ENCODE data around the gene ISM1. TPM values are rescaled to one million over a fixed set of nuclear protein-coding genes. Genes with fewer than 3 reads are reported as not detected.

ISM1 gene
- total and polyA plus RNA-seq, 2 of the 13 experiments (the other 11 are each of a cell fraction or from before 2014, with no cell fraction given) = 0.40 to 1.4 TPM

DNA sequence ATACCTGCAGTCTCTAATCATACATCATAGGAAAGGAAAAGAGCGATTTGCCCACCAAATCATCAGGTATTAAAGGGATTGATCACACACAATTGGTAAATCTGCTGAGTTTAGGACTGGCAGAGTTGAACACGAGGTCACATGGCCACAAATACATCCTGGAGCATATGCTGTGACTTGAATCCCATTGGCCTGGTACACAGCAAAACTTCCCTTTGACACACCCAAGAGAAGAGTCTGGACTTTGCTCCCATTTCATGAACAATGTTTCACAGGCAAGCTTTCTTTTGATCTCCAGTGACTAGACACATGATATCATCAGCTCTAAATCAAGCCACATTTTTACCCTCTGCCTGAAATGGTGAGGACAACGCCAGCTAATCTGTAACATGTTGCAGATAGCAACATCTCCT lies 117.9 kb downstream of the ISM1 start (continued):
- TF ChIP-seq ZNF12 (CRISPR knock-in tag; IDR thresholded peaks at IDR 0.05) = peak; percentile 45; the same call in 1 of the 2 replicates
- no peak for TF ChIP-seq MTF2 (CRISPR knock-in tag; IDR thresholded peaks at IDR 0.05; ENCODE audit: borderline replicate concordance)
- TF ChIP-seq, protein P1, sequence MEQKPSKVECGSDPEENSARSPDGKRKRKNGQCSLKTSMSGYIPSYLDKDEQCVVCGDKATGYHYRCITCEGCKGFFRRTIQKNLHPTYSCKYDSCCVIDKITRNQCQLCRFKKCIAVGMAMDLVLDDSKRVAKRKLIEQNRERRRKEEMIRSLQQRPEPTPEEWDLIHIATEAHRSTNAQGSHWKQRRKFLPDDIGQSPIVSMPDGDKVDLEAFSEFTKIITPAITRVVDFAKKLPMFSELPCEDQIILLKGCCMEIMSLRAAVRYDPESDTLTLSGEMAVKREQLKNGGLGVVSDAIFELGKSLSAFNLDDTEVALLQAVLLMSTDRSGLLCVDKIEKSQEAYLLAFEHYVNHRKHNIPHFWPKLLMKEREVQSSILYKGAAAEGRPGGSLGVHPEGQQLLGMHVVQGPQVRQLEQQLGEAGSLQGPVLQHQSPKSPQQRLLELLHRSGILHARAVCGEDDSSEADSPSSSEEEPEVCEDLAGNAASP (CRISPR knock-in tag; IDR thresholded peaks at IDR 0.05; ENCODE audit: borderline replicate concordance) = peak; percentile 80
- peak; percentile 99 for TF ChIP-seq ZNF644 (CRISPR knock-in tag; IDR thresholded peaks at IDR 0.05; ENCODE audit: low read depth)
- TF ChIP-seq ZMYM3 (CRISPR knock-in tag; IDR thresholded peaks at IDR 0.05) = no peak
- TF ChIP-seq ATM (IDR thresholded peaks at IDR 0.05; ENCODE audit: borderline replicate concordance) = no peak
- TF ChIP-seq, protein P2, sequence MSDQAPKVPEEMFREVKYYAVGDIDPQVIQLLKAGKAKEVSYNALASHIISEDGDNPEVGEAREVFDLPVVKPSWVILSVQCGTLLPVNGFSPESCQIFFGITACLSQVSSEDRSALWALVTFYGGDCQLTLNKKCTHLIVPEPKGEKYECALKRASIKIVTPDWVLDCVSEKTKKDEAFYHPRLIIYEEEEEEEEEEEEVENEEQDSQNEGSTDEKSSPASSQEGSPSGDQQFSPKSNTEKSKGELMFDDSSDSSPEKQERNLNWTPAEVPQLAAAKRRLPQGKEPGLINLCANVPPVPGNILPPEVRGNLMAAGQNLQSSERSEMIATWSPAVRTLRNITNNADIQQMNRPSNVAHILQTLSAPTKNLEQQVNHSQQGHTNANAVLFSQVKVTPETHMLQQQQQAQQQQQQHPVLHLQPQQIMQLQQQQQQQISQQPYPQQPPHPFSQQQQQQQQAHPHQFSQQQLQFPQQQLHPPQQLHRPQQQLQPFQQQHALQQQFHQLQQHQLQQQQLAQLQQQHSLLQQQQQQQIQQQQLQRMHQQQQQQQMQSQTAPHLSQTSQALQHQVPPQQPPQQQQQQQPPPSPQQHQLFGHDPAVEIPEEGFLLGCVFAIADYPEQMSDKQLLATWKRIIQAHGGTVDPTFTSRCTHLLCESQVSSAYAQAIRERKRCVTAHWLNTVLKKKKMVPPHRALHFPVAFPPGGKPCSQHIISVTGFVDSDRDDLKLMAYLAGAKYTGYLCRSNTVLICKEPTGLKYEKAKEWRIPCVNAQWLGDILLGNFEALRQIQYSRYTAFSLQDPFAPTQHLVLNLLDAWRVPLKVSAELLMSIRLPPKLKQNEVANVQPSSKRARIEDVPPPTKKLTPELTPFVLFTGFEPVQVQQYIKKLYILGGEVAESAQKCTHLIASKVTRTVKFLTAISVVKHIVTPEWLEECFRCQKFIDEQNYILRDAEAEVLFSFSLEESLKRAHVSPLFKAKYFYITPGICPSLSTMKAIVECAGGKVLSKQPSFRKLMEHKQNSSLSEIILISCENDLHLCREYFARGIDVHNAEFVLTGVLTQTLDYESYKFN (CRISPR knock-in tag; conservative IDR thresholded peaks at IDR 0.05) = peak; percentile 90
- TF ChIP-seq ZNF773 (CRISPR knock-in tag; IDR thresholded peaks at IDR 0.05; ENCODE audit: borderline replicate concordance) = no peak
- TF ChIP-seq ZNF383 (CRISPR knock-in tag; IDR thresholded peaks at IDR 0.05; ENCODE audit: borderline replicate concordance) = no peak
- TF ChIP-seq MEF2D (CRISPR knock-in tag; IDR thresholded peaks at IDR 0.05) = peak; percentile 44; the same call in 1 of the 2 replicates
- TF ChIP-seq SOX5 (CRISPR knock-in tag; IDR thresholded peaks at IDR 0.05; ENCODE audit: borderline replicate concordance) = peak; percentile 96
- no peak for TF ChIP-seq YY1 (IDR thresholded peaks at IDR 0.05; ENCODE audit: insufficient read depth, insufficient replicate concordance, low read depth, low read length)
- no peak for TF ChIP-seq PLRG1 (conservative IDR thresholded peaks at IDR 0.05)
- TF ChIP-seq, protein P3, sequence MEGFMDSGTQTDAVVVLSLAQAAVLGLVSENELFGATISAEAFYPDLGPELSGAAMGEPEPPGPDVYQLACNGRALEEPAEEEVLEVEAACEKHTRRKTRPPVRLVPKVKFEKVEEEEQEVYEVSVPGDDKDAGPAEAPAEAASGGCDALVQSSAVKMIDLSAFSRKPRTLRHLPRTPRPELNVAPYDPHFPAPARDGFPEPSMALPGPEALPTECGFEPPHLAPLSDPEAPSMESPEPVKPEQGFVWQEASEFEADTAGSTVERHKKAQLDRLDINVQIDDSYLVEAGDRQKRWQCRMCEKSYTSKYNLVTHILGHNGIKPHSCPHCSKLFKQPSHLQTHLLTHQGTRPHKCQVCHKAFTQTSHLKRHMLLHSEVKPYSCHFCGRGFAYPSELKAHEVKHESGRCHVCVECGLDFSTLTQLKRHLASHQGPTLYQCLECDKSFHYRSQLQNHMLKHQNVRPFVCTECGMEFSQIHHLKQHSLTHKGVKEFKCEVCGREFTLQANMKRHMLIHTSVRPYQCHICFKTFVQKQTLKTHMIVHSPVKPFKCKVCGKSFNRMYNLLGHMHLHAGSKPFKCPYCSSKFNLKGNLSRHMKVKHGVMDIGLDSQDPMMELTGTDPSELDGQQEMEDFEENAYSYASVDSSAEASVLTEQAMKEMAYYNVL (CRISPR knock-in tag; IDR thresholded peaks at IDR 0.05; ENCODE audit: borderline replicate concordance) = peak; percentile 85; the same call in 1 of the 2 replicates
- peak; percentile 56; the same call in 1 of the 2 replicates for TF ChIP-seq ETV5 (CRISPR knock-in tag; IDR thresholded peaks at IDR 0.05; ENCODE audit: borderline replicate concordance)
- TF ChIP-seq, protein P4, sequence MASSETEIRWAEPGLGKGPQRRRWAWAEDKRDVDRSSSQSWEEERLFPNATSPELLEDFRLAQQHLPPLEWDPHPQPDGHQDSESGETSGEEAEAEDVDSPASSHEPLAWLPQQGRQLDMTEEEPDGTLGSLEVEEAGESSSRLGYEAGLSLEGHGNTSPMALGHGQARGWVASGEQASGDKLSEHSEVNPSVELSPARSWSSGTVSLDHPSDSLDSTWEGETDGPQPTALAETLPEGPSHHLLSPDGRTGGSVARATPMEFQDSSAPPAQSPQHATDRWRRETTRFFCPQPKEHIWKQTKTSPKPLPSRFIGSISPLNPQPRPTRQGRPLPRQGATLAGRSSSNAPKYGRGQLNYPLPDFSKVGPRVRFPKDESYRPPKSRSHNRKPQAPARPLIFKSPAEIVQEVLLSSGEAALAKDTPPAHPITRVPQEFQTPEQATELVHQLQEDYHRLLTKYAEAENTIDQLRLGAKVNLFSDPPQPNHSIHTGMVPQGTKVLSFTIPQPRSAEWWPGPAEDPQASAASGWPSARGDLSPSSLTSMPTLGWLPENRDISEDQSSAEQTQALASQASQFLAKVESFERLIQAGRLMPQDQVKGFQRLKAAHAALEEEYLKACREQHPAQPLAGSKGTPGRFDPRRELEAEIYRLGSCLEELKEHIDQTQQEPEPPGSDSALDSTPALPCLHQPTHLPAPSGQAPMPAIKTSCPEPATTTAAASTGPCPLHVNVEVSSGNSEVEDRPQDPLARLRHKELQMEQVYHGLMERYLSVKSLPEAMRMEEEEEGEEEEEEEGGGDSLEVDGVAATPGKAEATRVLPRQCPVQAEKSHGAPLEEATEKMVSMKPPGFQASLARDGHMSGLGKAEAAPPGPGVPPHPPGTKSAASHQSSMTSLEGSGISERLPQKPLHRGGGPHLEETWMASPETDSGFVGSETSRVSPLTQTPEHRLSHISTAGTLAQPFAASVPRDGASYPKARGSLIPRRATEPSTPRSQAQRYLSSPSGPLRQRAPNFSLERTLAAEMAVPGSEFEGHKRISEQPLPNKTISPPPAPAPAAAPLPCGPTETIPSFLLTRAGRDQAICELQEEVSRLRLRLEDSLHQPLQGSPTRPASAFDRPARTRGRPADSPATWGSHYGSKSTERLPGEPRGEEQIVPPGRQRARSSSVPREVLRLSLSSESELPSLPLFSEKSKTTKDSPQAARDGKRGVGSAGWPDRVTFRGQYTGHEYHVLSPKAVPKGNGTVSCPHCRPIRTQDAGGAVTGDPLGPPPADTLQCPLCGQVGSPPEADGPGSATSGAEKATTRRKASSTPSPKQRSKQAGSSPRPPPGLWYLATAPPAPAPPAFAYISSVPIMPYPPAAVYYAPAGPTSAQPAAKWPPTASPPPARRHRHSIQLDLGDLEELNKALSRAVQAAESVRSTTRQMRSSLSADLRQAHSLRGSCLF (CRISPR knock-in tag; IDR thresholded peaks at IDR 0.05; ENCODE audit: borderline replicate concordance) = no peak
- TF ChIP-seq HDAC2 (CRISPR knock-in tag; IDR thresholded peaks at IDR 0.05) = peak; percentile 68; the same call in 1 of the 2 replicates

All from HepG2 (cell line).